CD4-positive, alpha-beta T cell treated with Interleukin-6 at 100 ng/mL for 8 hours (primary cell): Measurements from ENCODE around the gene LRRC18.

Experiments used
- DNase-seq: peaks from one replicate; pipeline ENCODE4 v3.0.0-alpha.2; 2020; ENCODE audit warnings: mixed read lengths, low spot score

LRRC18 gene

GRCh38 chr10:48939790-48940325 lies at the start of gene LRRC18:
Gene LRRC18, minus strand, starts transcription at chr10:48939840. Its CDS starts 25,685 bp downstream, at chr10:48914155.
- DNase-seq: no peak

DNA sequence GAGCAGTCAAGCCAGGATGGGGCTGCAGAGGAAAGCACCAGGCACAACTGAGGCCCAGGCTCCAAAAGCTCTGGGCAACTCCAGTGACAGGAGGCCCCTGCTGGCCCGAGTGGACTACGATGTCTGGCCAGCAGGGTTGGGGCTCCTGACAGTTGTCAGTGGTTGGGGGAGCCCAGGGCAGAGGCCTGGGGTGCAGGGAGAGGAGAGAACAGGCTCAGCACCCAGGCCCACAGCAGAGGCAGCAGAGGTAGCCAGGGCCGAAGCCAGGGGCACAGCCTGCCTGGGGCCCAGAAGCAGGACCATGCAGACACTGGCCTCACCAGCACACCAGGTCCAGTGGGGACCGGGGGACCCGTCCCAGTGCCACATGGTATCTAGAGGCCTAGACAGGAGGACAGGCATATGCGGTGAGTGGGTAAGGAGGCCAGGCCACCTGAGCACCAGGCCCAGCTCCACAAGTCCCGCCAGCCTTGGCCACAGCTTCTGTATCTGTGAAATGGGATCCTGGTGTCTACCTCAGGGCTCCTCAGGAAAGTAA lies 46.0 kb upstream of the LRRC18 start:
- no peak for DNase-seq

- DNase-seq: no peak
Observed at GRCh38 chr10:48983648-48984351, 44.2 kb upstream of the LRRC18 start.

GRCh38 chr10:48982584-48982983 lies 42.9 kb upstream of the LRRC18 start:
- no peak for DNase-seq

GRCh38 chr10:48981310-48981907 lies 41.8 kb upstream of the LRRC18 start:
- DNase-seq: peak; percentile 7

DNA sequence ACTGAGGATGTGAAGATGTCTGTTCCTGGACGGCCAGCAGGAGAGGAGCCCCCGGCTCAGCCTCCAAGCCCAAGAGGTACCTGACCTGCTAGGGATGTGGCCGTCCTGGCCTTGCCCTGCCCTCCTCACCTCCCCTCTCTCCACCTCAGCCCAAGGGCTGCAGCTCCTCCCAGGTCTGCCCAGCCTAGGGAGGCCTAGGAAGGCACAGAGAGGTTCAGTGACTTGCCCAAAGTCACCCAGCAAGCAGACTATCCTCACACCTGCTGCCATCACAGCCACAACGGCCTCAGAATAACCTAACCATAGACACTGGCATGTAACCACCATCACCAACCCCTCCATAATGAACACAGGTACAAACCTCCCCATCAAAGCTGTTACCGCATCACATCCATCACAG lies 38.7 kb upstream of the LRRC18 start:
- DNase-seq: no peak

- DNase-seq: no peak
Observed at GRCh38 chr10:48976196-48976595, 36.6 kb upstream of the LRRC18 start.

GRCh38 chr10:48974510-48975156 lies 35.0 kb upstream of the LRRC18 start:
- no peak for DNase-seq

- DNase-seq: no peak
Observed at GRCh38 chr10:48973065-48973464, 33.4 kb upstream of the LRRC18 start.

DNA sequence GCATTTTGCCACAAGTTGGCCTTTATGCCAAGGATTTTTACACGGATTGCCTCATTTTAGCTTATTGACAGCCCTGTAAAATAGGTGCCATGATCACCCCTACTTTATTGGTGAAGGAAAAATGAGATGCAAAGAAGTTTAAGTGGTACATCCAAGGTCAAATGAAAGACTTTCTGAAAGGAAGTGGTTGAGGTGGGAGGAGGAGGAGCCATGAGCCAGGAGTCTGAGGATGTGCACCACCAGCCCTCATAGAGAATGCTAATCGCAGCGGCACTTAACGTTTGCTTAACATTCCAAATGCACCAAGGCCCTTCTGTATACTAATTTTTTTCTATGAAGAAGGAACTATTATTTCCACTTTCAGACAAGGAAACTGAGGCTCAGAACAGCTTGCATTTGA lies 31.0 kb upstream of the LRRC18 start:
- DNase-seq: no peak

GRCh38 chr10:48970046-48970445 lies 30.4 kb upstream of the LRRC18 start:
- DNase-seq: no peak

DNA sequence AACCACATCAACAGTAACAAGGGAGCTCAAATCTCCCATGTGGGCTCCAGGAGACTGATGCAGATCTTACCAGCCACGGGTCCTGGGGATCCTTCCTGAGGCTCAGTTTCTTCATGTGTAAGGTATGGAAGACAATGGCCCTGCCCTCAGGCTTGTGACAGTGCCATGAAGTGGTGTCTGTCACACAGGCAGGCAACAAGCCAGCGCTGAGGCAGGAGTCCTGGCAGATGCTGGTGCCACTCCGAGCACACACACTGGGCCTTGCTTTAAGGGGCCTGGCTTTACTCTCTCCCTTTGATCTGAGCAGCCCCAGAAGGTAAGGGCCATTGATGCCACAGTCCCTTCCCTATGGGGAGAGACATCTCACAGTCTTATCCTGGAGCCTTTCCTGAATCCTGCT lies 28.4 kb upstream of the LRRC18 start:
- no peak for DNase-seq

DNA sequence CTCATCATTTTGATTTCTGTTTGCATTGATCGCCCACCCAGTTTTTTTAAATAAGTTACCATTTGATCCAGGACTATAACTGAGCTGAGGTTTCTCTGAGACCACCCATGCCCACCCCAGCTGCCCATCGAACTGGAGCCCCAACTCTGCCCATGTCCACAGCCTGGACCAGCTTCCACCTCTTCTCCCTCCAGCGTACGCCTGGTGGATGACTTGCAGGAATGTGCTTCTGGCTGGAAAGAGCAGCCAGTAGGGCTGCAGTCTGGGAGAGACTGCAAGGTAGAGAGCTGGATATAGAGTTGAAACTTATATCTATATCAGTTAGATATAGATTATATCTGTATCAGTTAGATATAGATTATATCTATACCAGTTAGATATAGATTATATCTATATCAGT lies 25.8 kb upstream of the LRRC18 start:
- no peak for DNase-seq

DNA sequence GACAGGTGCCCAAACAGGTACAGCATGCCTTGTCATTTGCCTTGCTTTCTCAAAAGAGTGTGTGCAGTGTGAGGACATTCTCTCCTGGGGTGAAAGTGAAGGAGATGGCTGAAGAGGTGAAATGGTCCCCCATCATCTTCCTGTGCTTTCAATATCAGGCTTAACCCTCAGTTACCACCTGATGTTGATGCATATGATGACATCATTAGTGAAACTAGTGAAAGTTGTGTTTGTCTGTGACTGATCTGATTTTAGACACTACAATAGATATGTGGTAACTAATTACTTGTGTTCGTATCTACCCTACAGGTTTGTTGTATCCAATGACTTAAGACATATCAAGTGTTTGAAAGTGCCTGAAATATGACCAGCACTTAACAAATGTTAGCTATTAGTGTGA lies 24.4 kb upstream of the LRRC18 start:
- no peak for DNase-seq

- DNase-seq: no peak
Observed at GRCh38 chr10:48958598-48959190, 19.1 kb upstream of the LRRC18 start.

DNA sequence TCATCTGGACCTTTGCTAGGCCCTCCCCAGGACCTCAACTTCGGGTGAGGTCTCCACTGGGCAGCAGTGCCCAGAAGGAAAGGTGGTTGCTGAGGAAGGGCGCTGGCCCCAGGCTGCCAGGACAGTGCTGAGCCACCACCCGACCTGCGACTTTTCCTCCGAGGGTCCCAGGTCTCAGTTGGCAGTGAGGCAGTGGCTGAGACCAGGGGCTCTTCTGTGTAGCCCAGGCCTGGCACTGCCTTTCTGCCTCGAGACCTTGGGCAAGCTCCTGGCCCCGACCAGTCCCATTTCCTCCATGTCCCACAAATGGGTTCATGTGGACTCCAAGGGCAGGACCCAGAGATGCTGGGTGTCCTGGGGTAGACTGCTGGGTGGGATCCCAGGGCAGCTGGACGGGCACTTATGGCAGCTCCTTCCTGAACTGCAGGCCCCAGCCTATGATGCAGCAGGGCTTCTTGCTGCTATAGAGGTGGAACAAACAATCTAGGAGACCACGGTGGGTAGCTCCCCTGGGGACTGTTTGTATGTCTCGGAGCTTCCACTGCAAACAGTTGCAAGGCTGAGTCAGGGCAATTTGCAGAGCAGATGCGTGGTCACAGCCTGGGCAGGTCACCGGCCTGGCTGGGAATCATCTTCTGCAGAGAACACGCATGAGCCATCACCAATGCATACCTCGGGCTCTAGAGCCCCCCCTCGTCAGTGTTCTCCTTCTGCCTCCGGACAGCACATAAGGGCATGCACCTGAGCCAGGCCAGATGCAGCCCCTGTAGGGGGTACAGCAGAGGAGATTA lies 17.9 kb upstream of the LRRC18 start:
- DNase-seq: no peak

GRCh38 chr10:48951707-48952106 lies 12.1 kb upstream of the LRRC18 start:
- DNase-seq: no peak

DNA sequence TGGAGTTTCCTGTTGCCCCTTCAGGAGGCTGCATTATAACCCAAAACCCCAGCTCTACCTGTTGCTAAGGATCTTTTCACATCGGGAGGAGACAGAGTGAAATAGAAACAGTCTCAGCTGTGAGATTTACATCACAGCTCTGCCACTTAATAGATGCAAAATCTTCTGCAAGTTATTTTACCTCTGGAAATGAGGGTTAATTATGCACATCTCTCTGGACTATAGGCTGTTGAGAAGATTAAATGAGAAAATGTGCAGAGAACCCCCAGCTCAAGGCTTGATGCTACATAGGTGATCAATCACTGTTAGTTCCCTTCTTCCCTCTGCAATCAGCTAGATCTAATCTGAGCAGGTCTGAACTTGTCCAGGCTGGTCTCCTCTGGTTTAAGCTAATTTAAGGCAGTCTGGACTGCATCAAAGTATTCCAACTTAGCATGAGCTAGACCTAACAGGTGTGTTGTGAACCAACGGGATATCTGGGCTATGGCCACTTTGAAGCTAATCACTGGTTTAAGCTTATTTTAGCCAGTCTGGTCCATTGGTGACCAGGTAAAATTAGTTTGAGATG lies 8.9 kb upstream of the LRRC18 start:
- DNase-seq: no peak

DNA sequence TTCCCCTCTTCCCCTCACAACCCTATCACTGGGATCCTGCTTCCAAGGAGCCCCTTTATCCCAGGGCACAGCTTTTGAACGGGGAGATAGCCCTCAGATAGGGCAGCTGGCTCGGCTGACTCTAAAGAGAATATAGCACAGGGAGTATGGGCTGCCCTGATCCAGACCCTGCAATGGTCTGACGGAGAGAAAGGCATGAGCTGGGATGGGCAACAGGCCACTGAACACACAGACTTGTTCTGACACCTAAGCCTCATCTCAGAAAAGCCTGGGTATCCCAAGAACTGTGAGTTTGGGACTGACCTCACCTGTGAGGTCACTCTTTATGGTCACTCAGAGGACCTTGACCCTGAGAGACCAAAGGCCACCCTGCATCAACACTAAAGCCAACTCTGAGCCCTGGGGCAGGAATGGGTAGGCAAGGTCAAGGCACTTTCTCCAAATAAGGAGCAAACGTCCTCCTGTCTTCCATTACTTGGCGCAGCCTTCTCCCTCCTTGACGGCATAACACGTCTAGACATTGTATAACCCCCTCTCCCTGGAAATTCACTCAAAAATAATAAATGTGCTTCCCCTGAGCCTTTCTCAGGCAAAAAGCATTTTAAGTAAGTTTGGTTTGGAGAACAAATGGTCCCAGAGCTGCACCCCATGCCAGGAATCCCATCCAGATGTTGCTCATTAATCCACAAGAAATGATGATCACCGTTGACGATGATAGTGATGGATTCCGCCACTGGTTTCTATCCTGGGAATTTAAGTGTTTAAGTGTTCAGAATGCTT lies 8.2 kb upstream of the LRRC18 start:
- no peak for DNase-seq

DNA sequence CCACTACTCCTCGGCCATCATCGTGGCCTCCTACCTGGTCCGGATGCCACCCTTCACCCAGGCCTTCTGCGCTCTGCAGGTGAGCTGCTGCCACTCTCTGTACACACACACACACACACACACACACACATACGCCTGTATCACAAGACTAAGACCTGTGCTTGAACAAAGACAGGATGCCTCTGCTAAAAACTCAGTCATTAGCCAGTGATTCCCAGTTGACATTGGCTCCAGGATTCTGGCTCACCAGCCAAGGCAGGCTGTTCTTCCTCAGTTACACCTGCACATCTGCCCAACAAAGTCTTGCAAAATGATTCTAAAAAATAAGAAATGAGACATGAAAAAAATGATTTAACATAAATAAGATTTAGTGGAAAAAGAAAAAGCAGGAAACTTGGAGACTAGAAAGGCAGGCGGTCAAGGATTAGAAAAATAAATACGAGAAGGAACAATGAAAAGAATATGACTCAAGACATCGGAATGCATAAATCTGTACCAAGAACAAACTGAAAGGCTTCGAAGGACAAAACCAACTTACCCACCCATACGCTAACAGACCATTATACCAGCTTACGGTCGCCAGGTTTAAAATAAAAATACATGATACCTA lies 7.4 kb upstream of the LRRC18 start:
- no peak for DNase-seq
